ENCODE data around the gene ITGB6.

Gene ITGB6

DNA sequence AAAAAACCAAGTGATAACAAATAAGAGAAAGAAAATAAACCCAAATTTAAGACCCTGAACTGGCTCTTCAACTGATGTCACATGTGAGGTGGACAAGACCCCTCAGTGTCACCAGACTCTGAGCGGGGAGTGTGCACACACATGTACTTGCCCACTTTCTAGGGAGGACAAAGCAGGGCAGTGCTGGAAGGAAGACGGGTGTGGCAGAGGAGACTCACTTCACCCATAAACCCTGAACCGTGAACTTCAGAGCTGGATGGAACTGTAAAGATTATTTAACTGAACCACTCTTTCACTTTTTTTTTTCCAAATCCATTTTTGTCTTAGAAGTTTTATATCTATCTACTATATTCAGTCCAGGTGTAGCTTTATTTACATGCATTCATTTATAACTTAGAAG is 149.9 kb downstream of the ITGB6 start:
- no peak for DNase-seq (ENCODE audit: low read depth)
